Activated CD8-positive, alpha-beta memory T cell treated with anti-CD3 and anti-CD28 coated beads, Interleukin-2, amount 10 ng/mL, durations not matched to agents 7 days and 5 days (primary cell): ENCODE data around the gene ANKRD49. TPM values are rescaled to one million over a fixed set of nuclear protein-coding genes. Genes with fewer than 3 reads are reported as not detected.
"Not testable (repeated sequence)": the region's sequence is repeated elsewhere in the genome, so short reads cannot be mapped to it uniquely, and the experiment has no call there.

ENCODE experiments used
- ATAC-seq: fragments of 150-1000 bp; cut with Tn5 transposase; one replicate; pipeline ENCODE4 v1.10.0; 2021; ENCODE audit warnings: moderate library complexity
- CTCF ChIA-PET: fragments of 350-600 bp; sonication (Branson Sonifier 250); formaldehyde crosslinking; loops from one replicate; lab custom pipeline; 2021; ENCODE audit warnings: antibody characterized with exemption; lab: Charles Lee
- DNase-seq: peaks from one replicate; pipeline ENCODE4 v3.0.0-alpha.2; 2020
- H3K27ac Mint-ChIP-seq: one replicate; pipeline ENCODE4 v1.8.0; 2021; ENCODE audit warnings: mild to moderate bottlenecking, mixed read lengths
- H3K27me3 Mint-ChIP-seq: one replicate; pipeline ENCODE4 v1.8.0; 2021; ENCODE audit warnings: mixed read lengths
- H3K36me3 Mint-ChIP-seq: one replicate; pipeline ENCODE4 v1.8.0; 2021; ENCODE audit warnings: mild to moderate bottlenecking, mixed read lengths
- H3K4me1 Mint-ChIP-seq: one replicate; pipeline ENCODE4 v1.8.0; 2021; ENCODE audit warnings: mixed read lengths
- H3K4me3 Mint-ChIP-seq: one replicate; pipeline ENCODE4 v1.8.0; 2021; ENCODE audit warnings: mild to moderate bottlenecking, moderate library complexity, mixed read lengths
- H3K9me3 Mint-ChIP-seq: one replicate; pipeline ENCODE4 v1.8.0; 2022; ENCODE audit warnings: low read depth, mixed read lengths
- total RNA-seq, 2 experiments: library from RNA; stranded (reverse); gene quantifications; one replicate each; pipeline ENCODE4 v1.2.3, GENCODE V29; 2021

Gene ANKRD49
- total RNA-seq, 2 experiments from 2014 or later, result 23.9 to 31.9 TPM

DNA sequence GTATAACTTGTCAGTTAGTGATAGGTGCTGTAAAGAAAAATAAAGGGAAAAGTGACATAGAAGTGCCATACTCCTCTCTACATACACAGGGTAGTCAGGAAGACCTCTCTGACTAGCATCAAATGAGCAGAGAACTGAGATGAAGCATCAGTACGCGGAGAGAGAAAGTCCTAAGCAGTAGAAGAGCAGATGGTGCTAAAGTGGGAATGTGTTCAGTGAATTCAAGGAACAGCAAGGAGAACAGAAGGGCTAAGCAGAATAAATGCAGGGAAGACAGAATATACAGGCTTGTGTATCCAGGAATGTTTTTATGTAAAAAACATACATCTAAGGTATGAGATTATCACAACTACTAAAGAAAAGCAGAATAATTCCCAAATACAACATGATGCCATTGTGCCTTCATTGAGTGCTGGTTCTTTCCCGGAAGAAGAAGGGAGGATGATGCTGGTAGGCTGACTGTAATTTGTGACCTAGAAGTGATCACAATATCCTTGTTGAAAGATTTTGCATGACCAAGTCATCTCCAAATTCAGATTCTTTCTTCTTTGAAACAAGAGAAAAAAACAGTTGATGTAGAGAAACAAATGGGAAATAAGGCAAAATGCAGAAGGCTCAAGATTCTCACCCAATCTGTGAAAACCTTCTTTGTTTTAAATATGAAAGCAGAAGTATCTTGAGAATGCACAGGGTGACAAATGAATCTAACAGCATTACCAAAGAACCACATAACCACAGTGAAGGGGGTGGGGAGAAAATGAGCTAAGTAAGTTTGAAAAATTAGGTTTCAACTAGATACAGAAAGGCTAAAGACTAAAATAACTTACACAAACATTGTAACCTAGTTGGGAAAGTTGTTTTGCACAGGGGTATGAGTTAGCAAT, 20.6 kb upstream of the ANKRD49 start:
- ATAC-seq (peak; percentile 91), DNase-seq (peak; percentile 75)
- H3K9me3 Mint-ChIP-seq, result no peaks in the 10 kb centered on the region
- H3K27ac Mint-ChIP-seq, result peak overlapping the region; percentile 88
- H3K4me3 Mint-ChIP-seq, result peak overlapping the region; percentile 57
- peaks cover 55% of the 10 kb centered on the region for H3K36me3 Mint-ChIP-seq
- no peaks in the 10 kb centered on the region for H3K27me3 Mint-ChIP-seq
- CTCF ChIA-PET, result no interaction called here
- H3K4me1 Mint-ChIP-seq, result peaks cover 35% of the 10 kb centered on the region

DNA sequence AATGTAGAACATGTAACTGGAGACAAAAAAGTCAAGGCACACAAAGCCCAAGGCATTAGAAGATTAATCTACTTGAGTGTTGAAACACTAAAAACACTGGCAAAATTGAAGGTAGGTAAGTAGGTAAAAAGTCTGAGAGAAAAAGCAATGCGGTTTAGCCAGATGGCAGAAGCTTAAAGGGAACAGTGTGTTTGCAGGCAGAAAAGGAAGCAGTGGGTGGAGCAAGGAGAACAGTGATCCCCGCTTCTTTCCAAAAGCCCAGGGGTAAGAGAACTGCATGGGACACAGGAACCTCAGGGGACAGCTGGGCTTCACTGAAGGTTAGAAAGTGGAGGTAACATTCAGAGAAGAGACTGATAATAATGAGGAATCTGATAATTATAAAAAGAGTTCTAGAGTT, 16.2 kb upstream of the ANKRD49 start:
- CTCF ChIA-PET, result interaction anchor here (1.2 kb wide), 1 partner anchor 14 kb away, joined by 3 read pairs; no protein-coding TSS in a partner anchor
- Mint-ChIP-seq H3K27ac (peak overlapping the region; percentile 53), H3K27me3 (no peaks in the 10 kb centered on the region), H3K4me1 (peaks cover 26% of the 10 kb centered on the region), H3K36me3 (peaks cover 56% of the 10 kb centered on the region), H3K9me3 (no peaks in the 10 kb centered on the region), H3K4me3 (no peak overlapping the region)
- no peak for ATAC-seq
- no peak for DNase-seq

DNA sequence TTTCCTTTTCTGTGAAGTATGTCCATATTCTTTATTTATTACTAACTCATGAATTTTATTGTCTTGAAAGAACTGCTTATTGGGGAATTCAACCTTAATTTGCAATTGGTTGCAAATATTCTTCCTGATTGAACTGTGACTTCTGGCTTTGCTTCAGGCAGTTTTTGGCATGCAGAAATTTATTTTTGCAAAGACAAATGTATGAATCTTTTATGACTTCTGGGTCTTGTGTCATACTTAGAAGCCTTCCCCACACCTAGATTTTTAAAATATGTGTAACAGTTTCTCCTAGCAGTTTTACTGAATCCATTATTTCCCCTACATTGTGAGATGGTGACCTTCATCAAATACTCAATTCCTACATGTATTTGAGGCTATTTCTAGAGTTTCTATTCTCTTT, 12.4 kb upstream of the ANKRD49 start:
- Mint-ChIP-seq H3K27ac (no peak overlapping the region), H3K27me3 (no peaks in the 10 kb centered on the region), H3K36me3 (peaks cover 54% of the 10 kb centered on the region), H3K9me3 (no peaks in the 10 kb centered on the region), H3K4me1 (peaks cover 9% of the 10 kb centered on the region), H3K4me3 (no peak overlapping the region)
- no peak for ATAC-seq
- CTCF ChIA-PET, result no interaction called here
- no peak for DNase-seq

DNA sequence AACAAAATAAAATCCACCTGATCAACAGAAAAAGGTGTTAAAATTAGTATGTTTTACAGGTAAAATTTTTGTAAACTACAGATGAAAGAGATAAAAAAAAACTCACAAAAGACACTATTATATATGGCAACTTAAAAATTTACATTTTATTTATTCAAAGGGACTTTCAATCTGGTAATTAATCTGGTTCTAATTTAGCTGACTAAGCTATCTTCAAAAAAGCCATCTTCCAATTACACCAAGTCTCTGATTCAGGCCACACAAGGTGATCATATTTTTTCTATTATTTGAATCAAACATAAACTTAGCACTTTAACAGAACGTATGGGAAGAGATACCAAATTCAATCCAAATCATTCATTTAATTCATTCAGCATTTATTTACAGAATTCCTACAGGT, 7.7 kb upstream of the ANKRD49 start:
- no peak for ATAC-seq
- H3K4me3 Mint-ChIP-seq, result no peak overlapping the region
- no peaks in the 10 kb centered on the region for H3K27me3 Mint-ChIP-seq
- no peaks in the 10 kb centered on the region for H3K9me3 Mint-ChIP-seq
- no peak for DNase-seq
- H3K27ac Mint-ChIP-seq, result no peak overlapping the region
- H3K36me3 Mint-ChIP-seq, result peaks cover 66% of the 10 kb centered on the region
- CTCF ChIA-PET, result no interaction called here
- peaks cover 8% of the 10 kb centered on the region for H3K4me1 Mint-ChIP-seq

DNA sequence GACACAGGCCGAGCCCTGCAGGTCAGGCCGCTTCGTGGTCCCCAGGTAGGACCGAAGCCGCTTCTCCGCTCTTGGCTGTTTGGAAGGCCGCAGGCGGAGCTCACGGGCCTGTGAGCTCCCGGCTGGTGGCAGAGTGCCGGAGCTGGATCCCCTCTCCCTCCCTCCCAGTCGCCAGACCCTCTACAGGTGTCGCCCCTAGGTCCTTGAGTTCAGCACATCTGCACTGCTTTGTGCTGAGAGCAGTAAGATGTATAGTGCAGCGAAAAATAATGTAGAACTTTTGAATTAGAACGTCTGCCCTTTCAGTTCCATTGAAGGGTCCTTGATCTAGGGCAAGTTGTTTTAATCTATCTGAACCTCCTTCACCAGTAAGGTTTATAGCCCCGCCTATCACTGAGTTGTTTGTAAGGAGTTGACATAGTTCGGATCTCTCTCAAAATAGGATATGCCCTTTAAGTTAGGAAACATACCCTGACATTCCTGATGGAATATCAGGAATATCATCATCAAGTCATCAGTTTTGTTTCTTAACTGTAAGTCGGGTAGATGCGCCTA, 419 bp downstream of the ANKRD49 start:
- Mint-ChIP-seq H3K4me1 (peaks cover 33% of the 10 kb centered on the region), H3K27me3 (no peaks in the 10 kb centered on the region), H3K27ac (peak overlapping the region; percentile 93), H3K4me3 (peak overlapping the region; percentile 94), H3K36me3 (peaks cover 29% of the 10 kb centered on the region), H3K9me3 (no peaks in the 10 kb centered on the region)
- no peak for DNase-seq
- CTCF ChIA-PET, result interaction anchor here (1.0 kb wide), 1 partner anchor 11 kb away, joined by 4 read pairs; no protein-coding TSS in a partner anchor
- peak; percentile 73 for ATAC-seq

DNA sequence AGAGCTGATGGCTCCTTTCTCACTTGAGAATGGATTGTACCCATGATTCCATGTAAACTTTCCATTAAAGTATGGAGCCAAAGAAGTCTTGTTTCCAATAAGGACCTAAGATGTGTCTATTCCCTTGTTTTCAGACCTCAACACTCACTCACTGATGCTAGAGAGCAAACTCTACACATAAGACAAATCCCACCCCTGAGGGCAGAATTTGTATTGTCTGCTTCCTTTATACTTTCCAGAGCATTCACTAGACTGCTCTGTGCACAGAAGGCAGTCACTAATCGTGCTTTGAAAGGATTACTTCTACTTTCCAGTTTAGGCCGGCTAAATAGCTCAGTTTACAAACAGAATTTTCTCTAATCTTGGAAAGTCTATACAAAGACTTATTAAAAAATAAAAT, 6.4 kb downstream of the ANKRD49 start:
- H3K9me3 Mint-ChIP-seq, result no peaks in the 10 kb centered on the region
- ATAC-seq (no peak), DNase-seq (no peak)
- peaks cover 7% of the 10 kb centered on the region for H3K4me1 Mint-ChIP-seq
- H3K27me3 Mint-ChIP-seq, result no peaks in the 10 kb centered on the region
- CTCF ChIA-PET, result no interaction called here
- H3K36me3 Mint-ChIP-seq, result peaks cover 25% of the 10 kb centered on the region
- H3K27ac Mint-ChIP-seq, result no peak overlapping the region
- H3K4me3 Mint-ChIP-seq, result no peak overlapping the region

DNA sequence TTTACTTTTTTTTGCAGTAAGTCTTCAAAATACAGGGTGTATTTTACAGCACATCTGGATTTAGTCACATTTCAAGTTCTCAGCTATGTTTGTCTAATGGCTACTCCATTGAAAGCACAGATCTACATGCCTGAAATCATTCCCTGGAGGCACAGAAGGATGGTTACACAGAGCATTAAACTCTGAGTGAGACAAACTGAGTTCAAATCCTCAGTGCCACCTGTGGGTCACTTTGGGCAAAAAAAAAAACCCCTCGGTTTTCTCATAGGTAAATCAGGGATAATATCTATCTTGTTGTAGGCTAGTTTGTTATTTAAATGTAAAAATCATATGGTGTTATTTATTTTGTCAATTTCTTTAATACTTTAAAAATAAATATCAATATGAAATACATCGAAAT, 7.7 kb downstream of the ANKRD49 start:
- DNase-seq (no peak), ATAC-seq (no peak)
- Mint-ChIP-seq H3K27me3 (no peaks in the 10 kb centered on the region), H3K9me3 (no peaks in the 10 kb centered on the region), H3K4me3 (no peak overlapping the region), H3K4me1 (peaks cover 2% of the 10 kb centered on the region), H3K36me3 (peaks cover 25% of the 10 kb centered on the region), H3K27ac (no peak overlapping the region)
- CTCF ChIA-PET, result interaction anchor here (0.7 to 4.8 kb wide), 5 partner anchors 10 to 606 kb away, joined by 3 to 31 read pairs (median 5); partner anchors contain the start of gene C11orf97

DNA sequence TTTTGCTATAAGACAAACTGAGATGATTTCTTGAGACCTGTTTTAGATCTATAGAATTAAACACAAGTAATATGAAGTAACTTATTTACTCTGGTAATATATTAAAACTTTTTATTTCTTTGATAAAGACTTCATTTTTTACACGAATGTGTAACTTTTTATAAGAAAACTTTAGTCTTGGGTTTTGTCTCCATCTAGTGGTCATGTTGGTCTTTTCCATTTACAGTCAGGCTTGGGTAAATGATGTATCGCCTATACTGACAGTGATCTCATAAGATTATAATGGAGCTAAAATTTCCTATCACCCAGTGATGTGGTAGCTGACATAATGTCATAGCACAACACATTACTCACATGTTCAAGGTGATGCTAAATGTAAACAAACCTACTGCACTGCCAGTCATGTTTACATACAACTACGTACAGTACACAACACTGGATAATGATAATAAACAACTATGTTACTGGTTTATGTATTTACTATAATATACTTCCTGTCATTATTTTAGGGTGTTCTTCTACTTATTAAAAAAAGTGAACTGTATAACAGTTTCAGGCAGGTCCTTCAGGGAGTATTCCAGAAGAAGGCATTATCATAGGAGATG, 11.0 kb downstream of the ANKRD49 start:
- DNase-seq (no peak), ATAC-seq (no peak)
- Mint-ChIP-seq H3K4me3 (no peak overlapping the region), H3K9me3 (no peaks in the 10 kb centered on the region), H3K27me3 (no peaks in the 10 kb centered on the region), H3K27ac (no peak overlapping the region), H3K4me1 (no peaks in the 10 kb centered on the region), H3K36me3 (peaks cover 3% of the 10 kb centered on the region)
- CTCF ChIA-PET, result interaction anchor here (0.9 to 4.8 kb wide), 9 partner anchors 11 to 583 kb away, joined by 3 to 31 read pairs (median 4); partner anchors contain the start of genes ANKRD49 and MRE11

DNA sequence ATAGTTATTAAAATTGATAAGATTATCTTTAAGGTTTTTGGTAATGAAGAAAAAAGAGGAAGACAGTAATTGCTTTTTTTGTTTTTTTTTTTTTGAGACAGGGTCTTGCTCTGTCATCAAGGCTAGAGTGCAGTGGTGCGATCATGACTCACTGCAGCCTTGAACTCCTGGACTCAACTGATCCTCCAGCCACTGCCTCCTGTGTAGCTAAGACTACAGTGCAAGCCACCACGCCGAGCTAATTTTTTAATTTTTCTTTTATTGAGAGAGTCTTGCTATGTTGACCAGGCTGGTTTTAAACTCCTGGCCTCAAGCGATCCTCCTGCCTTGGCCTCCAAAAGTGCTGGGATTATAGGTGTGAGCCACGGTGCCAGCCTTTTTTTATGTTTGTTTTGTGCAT, 12.7 kb downstream of the ANKRD49 start:
- not testable (repeated sequence) for H3K27ac Mint-ChIP-seq, H3K4me1 Mint-ChIP-seq, ATAC-seq, DNase-seq, H3K36me3 Mint-ChIP-seq, H3K9me3 Mint-ChIP-seq, H3K4me3 Mint-ChIP-seq
- CTCF ChIA-PET, result interaction anchor here (1.4 kb wide), 1 partner anchor 101 kb away, joined by 3 read pairs; no protein-coding TSS in a partner anchor
- peaks cover 13% of the 10 kb centered on the region for H3K27me3 Mint-ChIP-seq

DNA sequence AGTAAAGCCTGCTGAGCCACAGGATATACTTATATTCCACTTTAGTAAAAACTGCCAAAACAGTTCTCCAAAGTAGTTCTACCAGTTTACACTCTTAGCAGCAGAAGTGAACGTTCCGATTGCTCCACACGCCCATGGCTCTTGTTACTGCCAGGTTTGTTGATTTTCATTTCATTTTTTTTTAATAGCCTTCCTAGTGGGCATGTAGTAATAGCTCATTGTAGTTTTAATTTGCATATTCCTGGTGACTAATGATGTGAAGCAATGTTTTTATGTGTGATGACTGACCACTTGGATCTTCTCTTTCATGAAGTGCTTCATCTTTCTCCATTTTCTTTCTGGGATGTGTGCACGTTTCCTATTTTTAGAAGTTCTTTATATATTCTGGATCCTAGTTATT, 13.7 kb downstream of the ANKRD49 start:
- Mint-ChIP-seq H3K36me3 (no peaks in the 10 kb centered on the region), H3K4me3 (no peak overlapping the region), H3K27ac (no peak overlapping the region), H3K9me3 (no peaks in the 10 kb centered on the region), H3K4me1 (peaks cover 10% of the 10 kb centered on the region), H3K27me3 (peaks cover 22% of the 10 kb centered on the region)
- no peak for ATAC-seq
- no peak for DNase-seq
- CTCF ChIA-PET, result interaction anchor here (0.9 to 2.1 kb wide), 4 partner anchors 9 to 181 kb away, joined by 3 to 5 read pairs (median 4); no protein-coding TSS in a partner anchor

DNA sequence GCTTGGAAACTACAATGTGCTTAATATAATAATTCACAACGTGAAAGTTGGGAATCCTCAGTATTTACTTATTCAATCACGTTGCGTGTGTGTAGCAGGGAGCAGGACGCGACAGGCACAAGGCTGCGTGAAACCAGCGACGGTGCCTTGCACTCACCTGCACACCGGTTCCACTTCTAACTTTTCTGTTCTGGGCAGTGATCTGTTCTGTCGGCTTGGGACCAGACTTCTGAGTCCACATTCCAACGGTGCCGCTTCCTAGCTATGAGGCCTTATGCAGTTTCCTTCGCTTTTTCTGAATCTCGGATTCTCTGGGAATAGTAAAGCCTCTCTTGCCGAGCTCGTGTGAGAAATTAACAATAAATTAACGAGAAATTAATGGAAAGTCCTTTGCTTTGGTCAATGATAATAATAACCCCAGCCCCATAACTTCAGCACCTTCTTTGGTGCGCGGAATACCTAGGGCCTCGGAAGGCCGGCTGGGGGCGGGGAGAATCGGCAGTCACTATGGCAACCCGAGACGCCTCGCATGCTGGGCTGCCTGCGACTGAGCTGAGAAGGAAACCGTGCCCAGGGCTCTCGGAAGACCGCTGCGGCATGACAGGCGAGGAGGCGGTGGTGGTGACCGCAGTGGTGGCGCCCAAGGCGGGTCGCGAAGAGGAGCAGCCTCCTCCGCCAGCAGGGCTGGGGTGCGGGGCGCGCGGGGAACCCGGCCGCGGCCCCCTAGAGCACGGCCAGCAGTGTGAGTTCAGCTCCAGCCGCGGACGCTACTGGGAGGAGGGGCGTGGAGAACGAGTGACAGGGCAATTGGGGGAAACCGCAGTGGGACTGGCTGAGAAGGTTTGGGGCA, 18.4 kb downstream of the ANKRD49 start, which contains the start of gene C11orf97:
Gene C11orf97, plus strand, starts transcription at position 530 of the 850 bp plus-strand sequence. Its CDS starts 68 bp downstream, at position 598.
- Mint-ChIP-seq H3K27me3 (peaks cover 46% of the 10 kb centered on the region), H3K36me3 (no peaks in the 10 kb centered on the region)
- DNase-seq, result peak; percentile 70

DNA sequence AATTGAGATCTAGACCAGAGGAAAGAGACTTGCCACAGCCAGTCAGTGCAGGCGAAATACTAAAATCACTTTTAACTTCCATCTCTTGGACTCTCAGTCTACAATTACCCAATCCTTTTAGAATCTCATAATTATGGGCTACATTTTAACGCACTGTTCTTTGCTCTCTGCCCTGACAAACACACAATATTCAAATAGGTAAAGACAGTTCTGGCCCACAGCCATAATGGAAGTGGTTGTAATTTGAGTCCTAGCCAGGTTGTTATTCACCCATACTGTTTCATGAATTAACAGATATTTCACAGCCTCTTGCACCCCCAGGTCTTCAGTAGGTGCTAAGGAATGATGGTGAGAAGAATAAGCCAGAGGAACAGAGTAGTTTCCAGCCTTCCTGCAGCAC, 19.3 kb downstream of the ANKRD49 start:
- ATAC-seq, result no peak
- Mint-ChIP-seq H3K27ac (no peak overlapping the region), H3K4me3 (no peak overlapping the region)

More for the DNA sequence above, 18.4 kb downstream of the ANKRD49 start, which contains the start of gene C11orf97:
- CTCF ChIA-PET, result interaction anchor here (0.9 to 1.5 kb wide), 4 partner anchors 10 to 788 kb away, joined by 3 to 12 read pairs (median 3); no protein-coding TSS in a partner anchor
- no peaks in the 10 kb centered on the region for H3K9me3 Mint-ChIP-seq
- peak within 1 kb of the TSS; percentile 52 for H3K4me3 Mint-ChIP-seq
- peak; percentile 86 for ATAC-seq
- peaks cover 16% of the 10 kb centered on the region for H3K4me1 Mint-ChIP-seq
- H3K27ac Mint-ChIP-seq, result no peak within 1 kb of the TSS

More for the DNA sequence above, 19.3 kb downstream of the ANKRD49 start:
- H3K9me3 Mint-ChIP-seq, result no peaks in the 10 kb centered on the region
- H3K27me3 Mint-ChIP-seq, result peaks cover 46% of the 10 kb centered on the region
- CTCF ChIA-PET, result interaction anchor here (0.9 to 1.1 kb wide), 2 partner anchors 391 to 789 kb away, joined by 3 read pairs; no protein-coding TSS in a partner anchor
- no peak for DNase-seq
- no peaks in the 10 kb centered on the region for H3K36me3 Mint-ChIP-seq
- H3K4me1 Mint-ChIP-seq, result peaks cover 16% of the 10 kb centered on the region
